OCI-LY1 (cell line): ENCODE measurements around the gene NUP210L.

ENCODE experiments used
- EZH2 ChIP-seq: fragments of 200-600 bp; sonication (generic), shearing (Covaris generic); IDR thresholded peaks from 2 replicates; pipeline ENCODE4 v1.8.0; 2017; ENCODE audit warnings: borderline replicate concordance, mixed run types, mild to moderate bottlenecking, antibody characterized with exemption, low read length, moderate library complexity, mixed read lengths
- TF ChIP-seq, protein P1 (sequence below): fragments of 200-600 bp; sonication (generic), shearing (Covaris generic); IDR thresholded peaks from 2 replicates; pipeline ENCODE4 v1.5.1; 2017; ENCODE audit warnings: mild to moderate bottlenecking, antibody characterized with exemption, low read length, moderate library complexity, mixed read lengths

DNA sequence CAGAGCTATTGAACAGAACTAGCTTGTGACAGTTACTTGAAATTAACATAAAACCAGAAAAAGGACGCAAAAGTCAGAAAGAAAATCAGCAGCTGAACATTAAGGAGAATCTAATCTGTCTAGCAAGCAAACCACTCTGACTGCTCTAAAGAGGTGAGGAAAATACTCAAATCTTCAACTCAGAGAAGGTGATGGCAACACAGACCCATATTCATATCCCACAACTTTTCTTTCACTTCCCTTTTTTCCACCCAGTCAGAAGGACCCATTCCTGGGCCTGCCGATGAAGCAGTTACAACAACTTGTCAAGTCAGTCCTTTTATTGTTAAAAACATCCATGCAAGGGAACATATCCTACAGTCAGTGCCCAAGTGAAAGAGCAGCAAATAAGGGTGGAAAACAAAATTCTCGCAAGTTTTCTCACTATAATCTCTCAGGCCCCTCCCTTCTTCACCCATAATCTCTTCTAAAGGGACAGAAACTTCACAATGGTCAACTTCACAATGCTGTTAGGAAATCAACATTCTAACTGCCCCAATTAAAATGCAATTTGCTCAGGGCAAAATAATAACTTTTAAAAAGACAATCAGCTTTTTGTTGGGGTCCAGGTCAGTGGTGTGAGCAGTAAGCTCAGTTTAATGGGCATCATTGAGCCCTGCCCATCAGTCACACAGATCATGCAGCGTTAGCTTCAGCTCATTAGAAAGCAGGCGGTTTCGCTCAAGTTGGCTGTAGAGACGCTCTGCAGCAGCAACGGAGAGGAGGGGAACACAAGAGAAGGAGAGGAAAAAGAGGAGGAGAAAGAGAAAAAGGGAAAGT, 3.6 kb upstream of the NUP210L start:
- TF ChIP-seq, protein P1, sequence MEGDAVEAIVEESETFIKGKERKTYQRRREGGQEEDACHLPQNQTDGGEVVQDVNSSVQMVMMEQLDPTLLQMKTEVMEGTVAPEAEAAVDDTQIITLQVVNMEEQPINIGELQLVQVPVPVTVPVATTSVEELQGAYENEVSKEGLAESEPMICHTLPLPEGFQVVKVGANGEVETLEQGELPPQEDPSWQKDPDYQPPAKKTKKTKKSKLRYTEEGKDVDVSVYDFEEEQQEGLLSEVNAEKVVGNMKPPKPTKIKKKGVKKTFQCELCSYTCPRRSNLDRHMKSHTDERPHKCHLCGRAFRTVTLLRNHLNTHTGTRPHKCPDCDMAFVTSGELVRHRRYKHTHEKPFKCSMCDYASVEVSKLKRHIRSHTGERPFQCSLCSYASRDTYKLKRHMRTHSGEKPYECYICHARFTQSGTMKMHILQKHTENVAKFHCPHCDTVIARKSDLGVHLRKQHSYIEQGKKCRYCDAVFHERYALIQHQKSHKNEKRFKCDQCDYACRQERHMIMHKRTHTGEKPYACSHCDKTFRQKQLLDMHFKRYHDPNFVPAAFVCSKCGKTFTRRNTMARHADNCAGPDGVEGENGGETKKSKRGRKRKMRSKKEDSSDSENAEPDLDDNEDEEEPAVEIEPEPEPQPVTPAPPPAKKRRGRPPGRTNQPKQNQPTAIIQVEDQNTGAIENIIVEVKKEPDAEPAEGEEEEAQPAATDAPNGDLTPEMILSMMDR = no peak
- TF ChIP-seq EZH2 = no peak
